HG02798 (cell line): ENCODE measurements around the gene NDOR1.

Experiments used
- ATAC-seq: cut with Tn5 transposase; IDR thresholded peaks from one replicate; pipeline ENCODE4 v1.9.1; 2021; ENCODE audit warnings: mild to moderate bottlenecking; ENCODE audit not compliant: unreplicated experiment, poor library complexity

NDOR1 gene

DNA sequence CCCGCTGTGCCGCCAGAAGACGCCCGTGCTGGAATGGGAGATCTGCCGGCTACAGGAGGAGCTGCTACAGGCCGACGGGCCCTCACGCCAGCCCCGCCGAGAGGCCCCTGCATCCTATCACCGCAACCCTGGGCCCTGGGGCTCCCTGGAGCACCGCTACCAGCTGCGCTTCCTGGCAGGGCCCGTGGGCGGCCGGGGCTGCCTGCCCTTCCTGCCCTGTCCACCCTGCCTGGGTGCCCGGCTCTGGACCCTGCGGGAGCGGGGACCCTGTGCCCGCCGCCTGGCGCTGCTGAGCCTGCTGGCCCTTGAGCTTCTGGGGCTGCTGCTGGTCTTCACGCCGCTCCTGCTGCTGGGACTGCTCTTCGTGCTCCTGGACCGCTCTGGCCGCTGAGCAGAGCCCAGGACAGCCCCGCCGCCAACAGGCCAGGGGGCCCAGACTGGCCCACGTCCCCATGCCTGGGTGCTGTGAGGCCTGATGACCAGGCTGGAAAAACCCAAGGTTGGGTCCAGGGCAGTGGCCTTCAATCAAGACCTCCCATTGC, 12.8 kb downstream of the NDOR1 start:
- ATAC-seq: no peak

DNA sequence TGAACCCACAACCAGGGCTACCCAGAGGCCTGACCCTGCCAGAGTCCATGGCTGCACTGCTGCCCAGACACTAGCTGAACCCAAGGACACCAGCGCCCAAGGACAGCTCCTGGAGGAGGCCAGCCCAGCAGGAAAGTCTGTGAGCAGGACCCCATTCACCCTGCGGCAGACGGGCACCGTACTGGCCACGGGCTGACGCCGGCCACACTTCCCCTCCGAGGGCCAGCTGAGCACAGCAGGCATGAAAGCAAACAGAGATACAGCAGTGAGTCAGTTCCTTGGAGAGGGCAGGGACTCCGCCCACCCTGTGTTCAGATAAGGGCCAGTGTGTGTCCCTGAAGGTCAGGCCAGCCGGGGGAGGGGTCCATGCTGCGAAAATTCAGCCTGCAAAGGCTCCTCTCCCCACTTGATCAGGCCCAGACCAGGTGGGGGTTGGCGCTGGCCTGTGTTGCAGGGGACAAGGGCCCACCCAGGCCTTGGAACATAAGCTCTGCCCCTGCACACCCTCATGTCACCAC, 13.3 kb downstream of the NDOR1 start:
- no peak for ATAC-seq

- ATAC-seq: no peak
Observed at GRCh38 chr9:137219757-137220316, 14.3 kb downstream of the NDOR1 start.

GRCh38 chr9:137220317-137221094, 15.0 kb downstream of the NDOR1 start:
- no peak for ATAC-seq

GRCh38 chr9:137221095-137221505, 15.6 kb downstream of the NDOR1 start:
- ATAC-seq: no peak

DNA sequence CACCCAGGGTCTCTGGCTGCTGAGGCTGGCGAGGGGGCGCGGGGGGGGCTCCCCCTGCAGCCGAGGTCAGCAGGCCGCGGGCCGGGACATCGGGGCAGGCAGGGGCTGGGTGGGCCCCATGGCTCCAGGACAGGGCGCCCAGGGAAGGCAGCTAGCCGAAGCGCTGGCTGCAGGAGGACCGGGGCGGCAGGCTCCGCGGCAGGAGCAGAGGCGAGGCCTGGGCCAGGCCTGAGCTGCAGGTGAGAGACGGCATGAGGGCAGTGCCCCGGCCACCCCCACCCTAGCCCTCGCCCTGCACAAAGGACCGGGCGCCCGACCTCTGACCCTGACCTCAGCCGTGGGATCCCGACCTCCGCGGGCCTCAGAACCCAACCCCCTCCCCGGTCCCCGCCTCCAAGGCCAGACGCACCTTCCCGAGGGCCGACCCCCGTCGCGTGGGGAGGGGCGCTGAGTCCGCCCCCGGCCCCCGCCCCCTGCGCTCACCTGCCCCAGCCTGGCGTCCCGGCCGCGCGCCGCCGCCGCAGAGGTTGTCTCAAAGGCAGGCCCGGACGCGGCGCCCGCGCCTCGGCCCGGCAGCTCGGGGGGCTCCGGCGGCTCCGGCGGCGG, 16.1 kb downstream of the NDOR1 start:
- no peak for ATAC-seq

DNA sequence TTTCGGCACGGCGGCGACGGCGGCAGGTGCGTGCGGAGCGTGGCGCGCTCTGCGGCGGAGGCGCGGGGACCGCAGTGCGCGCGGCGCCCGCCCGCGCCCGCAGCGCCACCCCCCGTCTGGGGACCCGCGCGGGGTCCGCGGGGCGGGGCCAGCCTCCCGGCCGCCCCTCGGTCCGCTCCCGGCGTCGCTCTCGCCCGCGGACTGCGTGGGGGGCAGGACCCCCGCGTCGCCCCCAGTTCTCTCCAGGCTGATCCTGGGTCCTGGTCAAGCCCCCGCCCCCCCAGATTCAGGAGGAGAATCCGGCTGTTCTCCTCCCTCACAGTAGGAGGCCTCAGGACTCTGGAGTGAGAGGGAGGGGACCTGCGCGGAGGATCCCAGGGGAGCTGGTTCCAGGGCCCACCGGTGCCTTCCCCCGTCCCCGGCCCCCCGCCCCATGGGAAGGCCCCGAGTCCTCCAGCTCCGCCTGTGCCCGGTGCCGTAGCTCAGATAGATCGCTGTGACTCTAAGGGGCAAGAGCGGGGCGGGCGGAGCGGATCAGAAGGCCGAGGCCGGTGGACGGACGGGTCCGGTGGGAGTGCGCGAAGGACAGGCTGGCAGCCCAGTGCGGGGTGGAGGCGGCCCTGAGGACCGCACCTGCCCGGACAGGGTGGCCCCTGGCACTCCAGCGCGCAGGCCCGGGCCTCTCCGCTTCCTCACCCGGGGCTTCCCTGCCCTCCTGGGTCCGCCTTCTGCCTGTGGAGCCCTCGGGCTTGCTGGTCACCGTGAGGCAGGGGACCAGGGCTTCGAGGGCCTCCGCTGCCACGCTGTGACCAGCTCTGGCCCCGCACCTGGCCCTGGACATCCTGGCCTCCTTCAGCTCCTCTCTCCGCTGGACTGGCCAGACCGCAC, 16.9 kb downstream of the NDOR1 start, which contains the start of gene RNF208:
RNF208 (minus strand) TSS at position 51 of the 888 bp plus-strand sequence. CDS start 1,028 bp downstream, outside the sequence.
- no peak for ATAC-seq

GRCh38 chr9:137223078-137223970, 17.8 kb downstream of the NDOR1 start:
- ATAC-seq: peak; percentile 84

DNA sequence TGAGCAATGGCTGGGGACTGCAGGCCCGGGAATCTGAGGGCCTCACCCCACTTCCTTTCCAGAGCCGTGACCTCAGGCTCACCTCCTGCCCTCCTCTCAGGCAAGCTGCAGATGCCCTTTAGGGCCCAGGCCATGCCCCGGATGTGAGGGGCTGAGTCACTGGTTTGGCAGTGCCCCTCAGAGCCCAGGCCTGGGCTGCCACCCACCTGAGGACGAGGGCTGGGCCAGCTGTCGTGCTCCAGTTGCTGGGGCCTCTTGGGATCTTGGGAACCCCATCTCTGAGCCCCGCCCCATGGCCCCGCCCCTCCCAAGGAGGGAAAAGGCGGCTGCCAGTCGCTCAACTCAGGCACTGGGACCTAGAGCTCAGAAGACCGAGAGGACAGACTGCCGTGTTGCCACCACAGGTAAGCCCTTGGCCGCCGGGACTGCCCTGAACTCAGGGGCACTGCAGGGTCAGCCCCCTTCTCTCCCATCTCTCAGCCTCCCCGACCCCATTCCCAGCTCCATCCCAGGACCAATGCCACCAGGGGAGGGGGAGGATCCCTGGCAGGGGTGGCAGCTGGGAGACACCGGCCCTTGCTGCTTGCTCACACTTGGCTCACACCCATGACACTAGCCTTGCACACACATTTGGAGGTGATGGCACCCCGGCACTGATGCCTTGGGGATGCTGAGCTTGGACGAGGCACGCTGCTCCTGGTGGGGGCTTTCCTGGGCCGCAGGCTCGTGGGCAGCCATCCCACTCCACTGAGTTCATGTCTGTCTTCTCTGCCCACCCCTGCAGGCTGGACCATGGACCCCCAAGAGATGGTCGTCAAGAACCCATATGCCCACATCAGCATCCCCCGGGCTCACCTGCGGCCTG, 19.6 kb downstream of the NDOR1 start, which contains the start of gene CYSRT1:
CYSRT1 (plus strand) TSS at position 345 of the 865 bp plus-strand sequence; CDS start at position 793, 448 bp downstream.
- ATAC-seq: no peak

GRCh38 chr9:137225699-137226331, 20.3 kb downstream of the NDOR1 start:
- ATAC-seq: no peak

DNA sequence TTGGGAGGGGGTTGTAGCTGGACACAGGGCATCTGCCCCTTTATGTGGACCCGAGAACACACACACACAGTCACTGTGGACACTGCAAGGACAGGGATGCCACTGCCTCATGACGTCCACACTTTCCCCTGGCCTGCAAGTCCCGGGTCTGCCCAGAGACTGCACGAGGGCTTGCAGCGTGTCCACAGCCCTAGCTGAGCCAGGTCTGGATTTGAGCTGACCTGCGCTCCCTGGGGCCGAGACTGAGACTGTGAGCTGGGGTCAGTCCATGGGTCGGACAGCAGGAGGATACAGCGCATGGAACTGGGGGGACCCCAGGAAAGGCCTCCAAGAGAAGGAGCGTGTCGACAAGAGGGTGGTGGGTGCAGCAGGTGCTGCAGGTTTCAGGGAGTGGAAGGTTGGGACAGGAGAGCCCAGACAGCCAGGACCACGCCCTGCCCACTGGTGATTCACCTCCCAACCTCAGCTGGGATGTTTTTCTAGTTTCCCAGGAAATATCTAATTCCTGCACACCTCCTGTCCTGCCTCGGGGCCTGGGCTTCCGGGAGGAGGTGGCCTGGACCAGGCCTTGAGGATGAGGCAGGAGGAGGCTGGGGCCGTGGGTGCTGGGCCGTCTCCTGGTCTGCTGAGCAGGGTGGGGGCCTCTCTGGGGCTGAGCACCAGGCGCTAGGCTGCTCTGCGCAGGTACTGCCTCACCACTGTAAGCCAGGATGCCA, 21.0 kb downstream of the NDOR1 start:
- ATAC-seq: no peak

DNA sequence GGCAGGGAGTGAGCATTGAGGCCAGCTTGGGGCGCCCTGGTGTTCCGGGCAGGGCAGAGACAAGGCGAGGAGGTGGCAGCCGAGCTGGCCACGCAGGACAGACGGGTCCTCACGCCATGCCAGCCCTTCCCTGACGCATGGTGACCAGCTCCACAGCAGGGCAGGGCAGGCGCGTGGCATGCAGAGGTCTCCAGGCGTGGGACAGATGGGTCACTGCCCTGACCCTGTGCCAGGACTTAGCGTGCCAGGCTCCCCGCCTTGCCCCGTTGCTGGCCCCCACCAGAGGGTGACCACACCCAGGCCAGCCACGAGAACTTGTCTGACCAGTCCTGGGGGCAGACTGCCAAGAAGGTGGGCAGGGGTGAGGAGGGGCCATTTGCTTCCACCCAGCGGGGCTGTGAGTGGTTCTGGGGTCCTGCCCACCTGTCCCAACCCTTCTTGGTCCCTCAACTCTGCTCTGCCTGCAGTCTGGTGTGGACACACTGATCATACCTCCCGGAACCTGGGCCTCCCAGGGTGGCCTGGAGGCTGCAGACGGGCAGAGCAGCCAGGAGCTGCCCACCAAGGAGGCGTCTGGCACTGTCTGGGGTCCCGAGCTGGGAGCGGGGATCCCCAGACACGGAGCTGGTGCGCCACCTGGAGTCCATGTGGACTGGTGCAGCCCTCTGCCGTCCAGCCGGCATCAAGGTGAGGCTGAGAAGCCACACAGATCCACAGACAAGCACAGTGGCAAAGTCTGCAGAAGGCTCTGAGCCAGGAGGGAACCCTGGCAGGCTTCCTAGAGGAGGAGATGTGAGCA, 21.8 kb downstream of the NDOR1 start, which contains the start of gene RNF224:
RNF224 (plus strand) TSS at position 449 of the 799 bp plus-strand sequence. CDS start 834 bp downstream, outside the sequence.
- no peak for ATAC-seq

GRCh38 chr9:137227853-137228505, 22.5 kb downstream of the NDOR1 start:
- no peak for ATAC-seq

DNA sequence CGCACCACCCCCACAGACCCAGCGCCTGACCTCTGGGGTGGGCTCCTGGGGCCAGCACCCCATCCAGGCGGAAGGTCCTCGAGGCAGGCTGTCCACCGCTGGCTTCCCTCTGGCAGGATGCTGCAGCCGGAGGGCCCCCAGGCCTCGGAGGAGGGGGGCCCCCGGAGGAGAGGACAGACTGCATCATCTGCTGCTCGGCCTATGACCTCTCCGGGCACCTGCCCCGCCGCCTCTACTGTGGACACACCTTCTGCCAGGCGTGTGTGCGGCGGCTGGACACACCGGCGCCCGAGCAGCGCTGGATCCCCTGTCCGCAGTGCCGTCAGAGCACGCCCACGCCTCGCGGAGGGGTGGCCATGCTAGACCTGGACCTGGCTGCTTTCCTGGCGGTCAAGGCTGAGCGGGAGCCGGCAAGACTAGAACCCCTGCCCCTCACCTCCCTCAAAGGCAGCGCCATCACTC, 23.0 kb downstream of the NDOR1 start:
- no peak for ATAC-seq
